Psoas muscle (tissue), 8 donors: Measurements from ENCODE around the gene PPP6R2. TPM values are rescaled to one million over a fixed set of nuclear protein-coding genes. Genes with fewer than 3 reads are reported as not detected.
"Not testable (repeated sequence)": the region's sequence is repeated elsewhere in the genome, so short reads cannot be mapped to it uniquely, and the experiment has no call there.

Source experiments
- ATAC-seq, 4 donors: fragments of 200-7000 bp; cut with Tn5 transposase; one replicate each; pipeline ENCODE4 v1.9.1; 2020; ENCODE audit warnings: moderate library complexity in 3 of 4, mild to moderate bottlenecking in 2 of 4
- DNase-seq, 2 donors: peaks; one replicate each; pipeline ENCODE4 v3.0.0-alpha.2; 2020
- H3K27ac ChIP-seq: fragments of 200-600 bp; one replicate; pipeline ENCODE4 v1.8.0; 2022
- H3K27me3 ChIP-seq, 3 donors: fragments of 200-600 bp in 1 of 3; one replicate each; pipeline versions ENCODE4 v1.6.1 to v1.8.0; 2013 to 2022; ENCODE audit warnings: low read length in 2 of 3, mild to moderate bottlenecking in 2 of 3, moderate library complexity in 1 of 3; ENCODE audit not compliant: insufficient read depth in 3 of 3
- H3K36me3 ChIP-seq, 2 donors: fragments of 200-600 bp in 1 of 2; one replicate each; pipeline versions ENCODE4 v1.6.1 to v1.8.0; 2013 to 2022; ENCODE audit warnings: low read depth in 1 of 2, mild to moderate bottlenecking in 1 of 2, moderate library complexity in 1 of 2; ENCODE audit not compliant: insufficient read depth in 1 of 2
- H3K4me1 ChIP-seq: fragments of 200-600 bp; one replicate; pipeline ENCODE4 v1.8.0; 2022
- H3K4me3 ChIP-seq: fragments of 200-600 bp; one replicate; pipeline ENCODE4 v1.8.0; 2022; ENCODE audit warnings: mild to moderate bottlenecking
- H3K9me3 ChIP-seq: fragments of 200-600 bp; one replicate; pipeline ENCODE4 v1.8.0; 2022
- WGBS, 3 donors: extraction: QIAGEN DNeasy Blood & Tissue Kit; methylation state at CpG; one replicate each; pipeline versions ENCODE4 v1.1.6 to v1.1.7; 2013; 5-methylcytosine and 5-hydroxymethylcytosine counted together
- intact Hi-C, 2 donors: fragments of 100-400 bp; cut with DNase I; formaldehyde crosslinking; loops; one replicate each; pipeline versions ENCODE4 v1.11.0 to v1.14.2; 2022
- polyA plus RNA-seq, 3 donors: library from polyadenylated mRNA; stranded (reverse); fragments of 200-250 nt; gene quantifications; one replicate each; pipeline ENCODE4 v1.2.3, GENCODE V29; 2013
- total RNA-seq, 4 donors: library from RNA; stranded (reverse); fragmentation: NEBNext Ultra II Directional in 2 of 4; extraction: Animal tissue kit (Norgen Biotek cat#: 25700) in 2 of 4; gene quantifications; one replicate each; pipeline versions ENCODE4 v1.2.1 to v1.2.4, GENCODE V29; 2021 to 2023
- TF ChIP-seq, protein P1 (sequence below): fragments of 200-600 bp; IDR thresholded peaks from one replicate; pipeline ENCODE4 v1.8.0; 2022; ENCODE audit warnings: antibody characterized with exemption
- donor health status: healthy with polysubstance abuse.
- donor health status: DM: no; HTN: no; CAD: no; lungs with moderate emphysema.
- donor health status: Bipolar disorder and iron deficiency.
- donor health status: healthy.
- donor health status: DM: yes; HTN: yes; CAD: no.
- donor health status: DM: no; HTN: no; CAD: no.
- donor health status: DM: no; HTN: no; CAD: no.
- donor health status: DM: yes; HTN: yes; CAD: no.

The PPP6R2 gene
- total and polyA plus RNA-seq, 7 donors = 31.6 to 48.2 (median 41.6) TPM

DNA sequence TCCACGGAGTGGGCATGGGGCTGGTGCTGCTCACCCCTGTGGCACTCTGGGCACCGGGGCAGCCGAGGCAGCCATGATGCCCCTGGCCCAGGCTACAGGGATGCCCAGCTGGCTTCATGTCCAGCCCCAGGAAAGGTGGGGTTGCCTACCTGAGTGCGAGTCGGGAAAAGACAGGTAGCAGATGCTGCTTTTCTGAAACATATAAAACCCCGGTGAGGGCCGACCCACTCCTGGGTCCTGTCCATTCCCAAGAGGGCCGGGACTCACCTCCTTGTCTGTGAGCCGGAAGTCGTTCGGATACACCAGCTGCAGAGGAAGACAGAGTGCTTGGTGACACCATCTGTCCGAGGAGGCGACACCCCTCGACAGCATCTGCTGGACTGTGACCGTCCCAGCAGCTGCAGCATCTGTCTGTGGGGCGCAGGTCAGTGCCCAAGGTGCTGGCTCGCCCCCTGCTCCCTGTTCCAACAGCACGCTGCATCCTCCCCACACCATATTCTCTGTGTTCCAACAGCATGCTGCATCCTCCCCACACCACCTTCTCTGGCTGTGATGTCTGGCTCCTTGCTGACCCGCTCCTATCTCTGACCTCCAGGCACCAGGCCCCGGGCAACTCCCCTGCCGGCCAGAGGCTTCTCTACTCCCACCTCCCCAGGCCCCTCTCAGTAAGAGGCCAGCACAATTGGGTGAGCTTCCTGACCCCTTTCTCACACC, 24.3 kb upstream of the PPP6R2 start:
- no peak for DNase-seq
- H3K9me3 ChIP-seq = no peaks in the 10 kb centered on the region
- ATAC-seq = no peak
- H3K27me3 ChIP-seq = no peaks in the 10 kb centered on the region
- intact Hi-C loops = no loop called here
- H3K36me3 ChIP-seq = no peaks in the 10 kb centered on the region
- TF ChIP-seq, protein P1, sequence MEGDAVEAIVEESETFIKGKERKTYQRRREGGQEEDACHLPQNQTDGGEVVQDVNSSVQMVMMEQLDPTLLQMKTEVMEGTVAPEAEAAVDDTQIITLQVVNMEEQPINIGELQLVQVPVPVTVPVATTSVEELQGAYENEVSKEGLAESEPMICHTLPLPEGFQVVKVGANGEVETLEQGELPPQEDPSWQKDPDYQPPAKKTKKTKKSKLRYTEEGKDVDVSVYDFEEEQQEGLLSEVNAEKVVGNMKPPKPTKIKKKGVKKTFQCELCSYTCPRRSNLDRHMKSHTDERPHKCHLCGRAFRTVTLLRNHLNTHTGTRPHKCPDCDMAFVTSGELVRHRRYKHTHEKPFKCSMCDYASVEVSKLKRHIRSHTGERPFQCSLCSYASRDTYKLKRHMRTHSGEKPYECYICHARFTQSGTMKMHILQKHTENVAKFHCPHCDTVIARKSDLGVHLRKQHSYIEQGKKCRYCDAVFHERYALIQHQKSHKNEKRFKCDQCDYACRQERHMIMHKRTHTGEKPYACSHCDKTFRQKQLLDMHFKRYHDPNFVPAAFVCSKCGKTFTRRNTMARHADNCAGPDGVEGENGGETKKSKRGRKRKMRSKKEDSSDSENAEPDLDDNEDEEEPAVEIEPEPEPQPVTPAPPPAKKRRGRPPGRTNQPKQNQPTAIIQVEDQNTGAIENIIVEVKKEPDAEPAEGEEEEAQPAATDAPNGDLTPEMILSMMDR = no peak
- WGBS, 3 donors = 64 to 71% (median 64%) methylated on average over 21 of the region's 21 CpGs
- H3K27ac ChIP-seq = no peak overlapping the region
- no peaks in the 10 kb centered on the region for H3K4me1 ChIP-seq
- no peak overlapping the region for H3K4me3 ChIP-seq

DNA sequence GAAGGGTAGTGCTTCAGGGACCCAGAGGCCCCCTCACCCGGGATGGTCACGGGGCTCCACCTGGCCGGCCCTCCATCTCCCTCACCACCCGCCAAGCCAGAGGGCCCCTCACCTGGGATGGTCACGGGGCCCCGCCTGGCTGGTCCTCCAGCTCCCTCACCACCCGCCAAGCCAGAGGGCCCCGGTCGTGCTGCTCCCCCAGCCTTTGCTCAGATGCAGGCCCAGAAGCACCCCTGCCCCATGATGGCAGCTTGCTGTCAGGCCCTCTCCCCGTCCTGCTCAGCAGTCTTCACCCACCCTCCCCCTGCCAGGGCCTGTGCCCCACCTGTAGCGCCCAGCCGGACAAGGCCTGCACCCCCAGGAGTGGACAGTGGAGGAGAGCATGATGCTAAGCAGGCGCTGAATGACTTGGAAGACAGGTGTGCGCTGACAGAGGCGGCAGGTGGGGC, 23.6 kb upstream of the PPP6R2 start:
- Histone ChIP-seq H3K27me3 (no peaks in the 10 kb centered on the region), H3K36me3 (no peaks in the 10 kb centered on the region), H3K4me1 (no peaks in the 10 kb centered on the region), H3K4me3 (no peak overlapping the region), H3K27ac (no peak overlapping the region), H3K9me3 (no peaks in the 10 kb centered on the region)
- DNase-seq = no peak
- TF ChIP-seq, protein P1 = no peak
- intact Hi-C loops = no loop called here
- 85 to 93% (median 90%) methylated on average over 13 to 15 of the region's 15 CpGs for WGBS, 3 donors
- ATAC-seq = no peak

DNA sequence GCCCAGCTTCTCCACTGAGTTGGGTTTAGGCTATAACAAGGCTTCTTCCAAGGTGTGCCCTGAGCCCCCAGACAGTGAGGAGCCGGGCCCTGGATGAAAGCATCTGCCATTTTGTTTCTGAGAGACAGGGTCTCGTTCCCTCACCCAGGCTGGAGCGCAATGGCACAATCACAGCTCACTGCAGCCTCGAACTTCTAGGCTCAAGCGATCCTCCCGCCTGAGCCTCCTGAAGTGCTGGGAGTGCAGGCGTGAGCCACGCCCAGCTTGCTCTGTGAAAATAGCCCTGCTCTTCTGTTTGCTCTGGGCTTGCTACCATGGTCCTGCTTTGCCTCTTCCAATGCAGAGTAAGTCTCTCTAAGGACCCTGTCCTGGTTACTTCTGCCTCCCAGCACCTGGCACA, 23.0 kb upstream of the PPP6R2 start:
- H3K27ac ChIP-seq = no peak overlapping the region
- H3K4me3 ChIP-seq = no peak overlapping the region
- TF ChIP-seq, protein P1 = no peak
- 89 to 93% (median 90%) methylated on average over 8 of the region's 8 CpGs for WGBS, 3 donors
- H3K9me3 ChIP-seq = no peaks in the 10 kb centered on the region
- ATAC-seq = no peak
- no peaks in the 10 kb centered on the region for H3K27me3 ChIP-seq
- no peaks in the 10 kb centered on the region for H3K4me1 ChIP-seq
- no peak for DNase-seq
- H3K36me3 ChIP-seq = no peaks in the 10 kb centered on the region
- intact Hi-C loops = no loop called here

DNA sequence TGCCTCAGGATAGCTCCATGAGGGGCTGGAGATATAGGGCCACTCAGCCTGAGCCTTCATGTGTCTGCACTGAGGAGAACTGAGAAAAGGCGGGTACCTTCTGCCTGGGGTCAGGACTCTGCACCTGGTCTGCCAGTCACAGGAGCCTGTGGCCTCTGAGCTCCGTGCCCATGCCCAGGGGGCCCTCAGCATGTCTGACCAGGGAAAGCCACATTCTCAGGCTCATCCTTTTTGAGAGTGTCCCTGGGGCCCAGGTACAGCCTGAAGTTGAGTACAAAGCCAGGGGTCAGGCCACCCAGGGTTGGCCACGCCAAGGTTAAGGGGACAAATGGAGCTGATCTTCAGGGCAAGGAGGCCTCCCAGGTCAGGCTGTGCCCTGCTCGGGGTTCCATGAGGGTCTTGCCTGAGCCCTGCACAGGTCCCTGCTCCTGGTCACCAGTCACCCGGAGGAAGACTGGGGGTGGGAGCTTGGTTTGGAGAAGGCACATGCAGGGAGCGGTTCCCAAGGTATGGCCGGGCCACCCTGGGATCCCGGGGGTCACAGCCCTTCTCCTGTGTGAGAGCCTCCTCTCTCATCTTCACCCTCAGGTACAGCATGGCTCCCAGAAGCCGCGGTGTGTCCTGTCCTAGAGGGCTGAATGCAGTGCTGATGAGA, 22.3 kb upstream of the PPP6R2 start:
- intact Hi-C loops = no loop called here
- 84 to 88% (median 85%) methylated on average over 9 to 10 of the region's 10 CpGs for WGBS, 3 donors
- ATAC-seq = no peak

DNA sequence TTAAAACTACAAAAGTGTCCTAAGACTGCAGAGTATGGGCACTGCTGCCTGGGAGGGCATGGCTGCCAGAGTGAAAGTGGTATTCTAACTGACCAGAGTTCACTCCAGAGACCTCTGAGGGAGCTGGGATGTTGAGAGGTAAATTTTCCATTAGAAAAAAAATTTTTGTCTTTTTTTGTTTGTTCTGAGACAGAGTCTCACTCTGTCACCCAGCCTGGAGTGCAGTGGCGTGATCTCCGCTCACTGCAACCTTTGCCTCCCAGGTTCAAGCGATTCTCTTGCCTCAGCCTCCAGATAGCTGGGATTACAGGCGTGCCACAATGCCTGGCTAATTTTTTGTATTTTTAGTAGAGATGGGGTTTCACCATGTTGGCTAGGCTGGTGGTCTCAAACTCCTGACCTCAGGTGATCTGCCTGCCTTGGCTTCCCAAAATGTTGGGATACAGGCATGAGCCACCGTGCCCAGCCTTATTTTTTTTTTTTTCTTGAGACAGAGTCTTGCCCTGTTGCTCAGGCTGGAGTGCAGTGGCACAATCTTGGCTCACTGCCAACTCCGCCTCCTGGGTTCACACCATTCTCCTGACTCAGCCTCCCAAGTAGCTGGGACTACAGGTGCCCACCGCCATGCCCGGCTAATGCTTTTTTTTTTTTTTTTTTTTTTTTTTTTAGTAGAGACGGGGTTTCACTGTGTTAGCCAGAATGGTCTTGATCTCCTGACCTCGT, 20.6 kb upstream of the PPP6R2 start:
- not testable (repeated sequence) for H3K4me3 ChIP-seq
- WGBS, 3 donors = 77 to 81% (median 80%) methylated on average over 9 of the region's 10 CpGs

More for the DNA sequence above, 22.3 kb upstream of the PPP6R2 start:
- DNase-seq = no peak
- H3K4me1 ChIP-seq = no peaks in the 10 kb centered on the region
- TF ChIP-seq, protein P1 = no peak
- no peaks in the 10 kb centered on the region for H3K27me3 ChIP-seq
- H3K9me3 ChIP-seq = no peaks in the 10 kb centered on the region
- H3K36me3 ChIP-seq = no peaks in the 10 kb centered on the region
- H3K27ac ChIP-seq = no peak overlapping the region
- H3K4me3 ChIP-seq = no peak overlapping the region

More for the DNA sequence above, 20.6 kb upstream of the PPP6R2 start:
- H3K9me3 ChIP-seq, intact Hi-C loops, H3K27me3 ChIP-seq, H3K4me1 ChIP-seq, H3K27ac ChIP-seq, ATAC-seq, DNase-seq, H3K36me3 ChIP-seq: not testable (repeated sequence)
